NOMO-1 treated with dmso at 0.1 percent for 144 hours (cell line): ENCODE results near the gene MT1B.
A peak's percentile ranks its signal among the peaks of the same experiment; 100 is the strongest.

ENCODE experiments used
- DNase-seq: peaks from one replicate; lab custom pipeline; 2025; ENCODE audit not compliant: unreplicated experiment; lab: John Stamatoyannopoulos, UW

MT1B gene

GRCh38 chr16:56636616-56637413, 14.9 kb upstream of the MT1B start:
- no peak for DNase-seq

- no peak for DNase-seq
Measured at GRCh38 chr16:56637814-56638750, 13.6 kb upstream of the MT1B start, which contains the start of gene MT1A. MT1A (plus strand) TSS chr16:56638666; CDS start chr16:56638739, 73 bp downstream.

- DNase-seq: no peak
Measured at GRCh38 chr16:56639045-56639444, 12.6 kb upstream of the MT1B start.

- DNase-seq: no peak
Measured at GRCh38 chr16:56640076-56640475, 11.6 kb upstream of the MT1B start.

- no peak for DNase-seq
Measured at GRCh38 chr16:56641166-56641565, 10.5 kb upstream of the MT1B start.

- DNase-seq: peak; percentile 74
Measured at GRCh38 chr16:56643080-56643778, 8.5 kb upstream of the MT1B start.

- DNase-seq: no peak
Measured at GRCh38 chr16:56643833-56644232, 7.9 kb upstream of the MT1B start.

- DNase-seq: no peak
Measured at GRCh38 chr16:56645311-56645710, 6.4 kb upstream of the MT1B start.

- no peak for DNase-seq
Measured at GRCh38 chr16:56645838-56646237, 5.8 kb upstream of the MT1B start.

GRCh38 chr16:56647641-56648431, 3.9 kb upstream of the MT1B start:
- DNase-seq: no peak

GRCh38 chr16:56649271-56649670, 2.4 kb upstream of the MT1B start:
- DNase-seq: no peak

GRCh38 chr16:56649820-56650219, 1.9 kb upstream of the MT1B start:
- no peak for DNase-seq

- DNase-seq: no peak
Measured at GRCh38 chr16:56652600-56652999, 914 bp downstream of the MT1B start.

- no peak for DNase-seq
Measured at GRCh38 chr16:56653218-56653617, 1.5 kb downstream of the MT1B start.

GRCh38 chr16:56657555-56658326, 6.1 kb downstream of the MT1B start, which contains the start of gene MT1F:
MT1F (plus strand) TSS chr16:56657959; CDS start chr16:56658059, 100 bp downstream.
- DNase-seq: peak; percentile 87

- no peak for DNase-seq
Measured at GRCh38 chr16:56658327-56658875, 6.7 kb downstream of the MT1B start.

GRCh38 chr16:56662357-56663354, 11.0 kb downstream of the MT1B start:
- DNase-seq: no peak

- DNase-seq: no peak
Measured at GRCh38 chr16:56664506-56664905, 12.8 kb downstream of the MT1B start.
